ENCODE measurements around the gene DYNC1LI2.
A peak's percentile ranks its signal among the peaks of the same experiment; 100 is the strongest.

Gene DYNC1LI2

GRCh38 chr16:66751992-66752322 is 548 bp upstream of the DYNC1LI2 start:
- TF ChIP-seq CTCF (conservative IDR thresholded peaks at IDR 0.05; ENCODE audit: low read depth, low read length), result no peak
- DNase-seq (ENCODE audit: low read depth), result no peak
- peak overlapping the region; percentile 50 for H3K4me3 ChIP-seq (ENCODE audit: low read depth, low read length)

DNA sequence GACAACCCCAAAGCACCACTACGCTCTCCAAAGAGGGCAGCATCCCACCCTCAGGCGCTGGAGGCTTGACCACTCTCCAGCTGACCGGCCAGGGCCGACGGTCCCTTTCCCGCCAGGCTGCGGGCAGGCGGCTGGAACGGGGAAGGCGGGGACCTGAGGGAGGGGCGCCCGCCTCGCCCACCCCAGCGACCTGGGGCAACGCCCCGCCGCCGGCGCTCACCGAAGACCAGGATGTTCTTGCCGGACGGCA is 431 bp downstream of the DYNC1LI2 start:
- no peak for TF ChIP-seq CTCF (conservative IDR thresholded peaks at IDR 0.05; ENCODE audit: low read depth, low read length)
- peak overlapping the region; percentile 94 for H3K4me3 ChIP-seq (ENCODE audit: low read depth, low read length)
- DNase-seq (ENCODE audit: low read depth), result no peak

DNA sequence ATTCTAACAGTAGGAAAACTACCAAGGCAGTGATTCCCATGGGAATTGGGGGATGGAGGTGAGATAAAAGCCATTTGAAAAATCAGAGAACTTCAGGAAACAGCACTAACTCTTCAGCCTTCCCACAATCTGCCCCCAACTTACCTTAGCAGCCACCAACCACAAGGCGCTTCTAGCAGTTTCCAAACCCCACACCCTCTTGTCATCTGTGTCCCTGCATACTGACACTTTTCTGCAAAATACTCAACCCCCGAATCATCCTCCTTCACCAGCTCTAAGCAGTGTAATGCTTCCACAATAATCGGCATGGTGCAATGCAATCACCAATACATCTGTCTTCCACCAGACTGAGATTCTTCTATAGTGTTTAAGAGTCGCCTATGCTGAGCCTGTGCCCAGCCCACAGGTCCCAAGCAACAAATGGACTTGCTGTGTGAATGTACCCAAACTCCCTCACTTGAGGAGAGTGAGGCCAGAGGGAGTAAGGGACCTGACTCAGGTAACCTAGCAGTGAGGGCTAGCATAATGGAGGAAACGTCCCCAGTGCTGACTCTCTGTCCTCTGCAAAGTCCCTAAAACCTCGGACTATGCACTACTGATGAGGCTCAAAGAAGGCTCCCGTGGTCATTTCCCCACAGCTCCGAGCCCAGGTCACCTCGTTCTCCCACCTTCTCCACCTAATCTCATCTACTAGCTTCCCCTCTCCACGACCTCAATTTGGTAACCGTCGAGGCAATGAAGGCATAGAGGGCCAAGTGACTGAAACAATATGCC is 943 bp downstream of the DYNC1LI2 start:
- TF ChIP-seq CTCF (conservative IDR thresholded peaks at IDR 0.05; ENCODE audit: low read depth, low read length), result no peak
- H3K4me3 ChIP-seq (ENCODE audit: low read depth, low read length), result peak overlapping the region; percentile 94
- peak; percentile 14 for DNase-seq (ENCODE audit: low read depth)

DNA sequence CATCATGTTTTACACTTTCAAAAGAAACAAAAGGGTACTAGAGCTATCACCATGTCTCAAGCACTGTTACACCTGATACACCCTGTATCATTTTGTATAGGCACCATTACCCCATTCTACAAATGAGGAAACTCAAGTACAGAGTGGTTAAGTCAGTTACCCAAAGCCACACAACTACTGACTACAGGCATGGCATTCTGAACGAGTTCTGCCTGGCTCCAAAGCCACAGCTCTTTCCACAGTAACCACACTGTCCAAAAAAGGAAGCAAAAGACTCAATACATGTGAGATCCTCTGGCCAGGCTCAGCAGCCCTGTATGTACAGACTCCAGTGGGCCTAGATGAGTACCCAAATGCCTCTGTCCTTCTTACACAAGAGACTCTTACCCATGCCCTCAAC is 4.7 kb downstream of the DYNC1LI2 start:
- peak; percentile 29 for DNase-seq (ENCODE audit: low read depth)
- H3K4me3 ChIP-seq (ENCODE audit: low read depth, low read length), result no peak overlapping the region
- TF ChIP-seq CTCF (conservative IDR thresholded peaks at IDR 0.05; ENCODE audit: low read depth, low read length), result no peak

DNA sequence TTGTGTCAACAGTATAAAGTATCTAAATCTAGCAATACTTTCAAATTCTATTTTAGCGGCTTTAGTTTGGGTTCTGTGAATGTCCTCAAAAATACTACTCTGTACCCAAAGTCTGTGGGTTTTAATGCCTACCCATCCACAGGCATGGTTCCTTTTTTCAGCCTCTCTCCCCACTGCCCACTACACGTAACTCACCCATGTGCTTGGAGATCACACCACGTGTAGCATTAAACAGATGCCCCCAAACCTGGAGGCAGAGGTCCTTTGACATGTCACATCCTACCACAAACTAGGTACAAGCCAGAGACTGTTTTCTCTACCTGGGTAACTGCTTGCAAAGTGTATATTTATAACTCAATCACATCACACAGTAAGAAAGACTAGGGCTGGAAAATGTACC is 5.4 kb downstream of the DYNC1LI2 start:
- no peak for DNase-seq (ENCODE audit: low read depth)
- no peak for TF ChIP-seq CTCF (conservative IDR thresholded peaks at IDR 0.05; ENCODE audit: low read depth, low read length)
- H3K4me3 ChIP-seq (ENCODE audit: low read depth, low read length), result no peak overlapping the region

GRCh38 chr16:66741950-66742808 is 9.2 kb downstream of the DYNC1LI2 start:
- DNase-seq (ENCODE audit: low read depth), result peak; percentile 75
- no peak for TF ChIP-seq CTCF (conservative IDR thresholded peaks at IDR 0.05; ENCODE audit: low read depth, low read length)
- no peak overlapping the region for H3K4me3 ChIP-seq (ENCODE audit: low read depth, low read length)

All from choroid plexus epithelial cell (primary cell).